NK-92 (cell line): ENCODE measurements around the gene HMBS.
"Not testable (repeated sequence)": the region's sequence is repeated elsewhere in the genome, so short reads cannot be mapped to it uniquely, and the experiment has no call there.

Source experiments
- DNase-seq: peaks from one replicate; lab custom pipeline; 2025; ENCODE audit not compliant: unreplicated experiment; lab: John Stamatoyannopoulos, UW

Gene HMBS

GRCh38 chr11:119100994-119101758, 16.5 kb downstream of the HMBS start:
- DNase-seq, result no peak

- no peak for DNase-seq
These were observed 17.2 kb downstream of the HMBS start, which contains the start of gene DPAGT1 for GRCh38 chr11:119101759-119102423. Gene DPAGT1 (minus strand): TSS chr11:119101853. CDS start chr11:119101655, 198 bp downstream.

- DNase-seq, result not testable (repeated sequence)
These were observed 18.5 kb downstream of the HMBS start for GRCh38 chr11:119103161-119103664.

- DNase-seq, result no peak
These were observed 19.1 kb downstream of the HMBS start for GRCh38 chr11:119103793-119104192.

GRCh38 chr11:119106564-119107537, 22.2 kb downstream of the HMBS start, which contains the start of gene C2CD2L:
Gene C2CD2L (plus strand): TSS chr11:119107344. CDS start chr11:119107742, 398 bp downstream.
- DNase-seq, result peak; percentile 64

- DNase-seq, result no peak
These were observed 23.0 kb downstream of the HMBS start for GRCh38 chr11:119107538-119108145.

GRCh38 chr11:119108146-119108856, 23.6 kb downstream of the HMBS start:
- DNase-seq, result no peak

- DNase-seq, result no peak
These were observed 24.2 kb downstream of the HMBS start for GRCh38 chr11:119108857-119109221.

- DNase-seq, result no peak
These were observed 25.2 kb downstream of the HMBS start for GRCh38 chr11:119109843-119110242.

- DNase-seq, result no peak
These were observed 25.8 kb downstream of the HMBS start for GRCh38 chr11:119110439-119110838.

GRCh38 chr11:119111361-119111925, 26.8 kb downstream of the HMBS start:
- DNase-seq, result no peak

GRCh38 chr11:119112314-119113020, 27.8 kb downstream of the HMBS start:
- DNase-seq, result no peak

- no peak for DNase-seq
These were observed 29.0 kb downstream of the HMBS start for GRCh38 chr11:119113716-119114115.

- no peak for DNase-seq
These were observed 29.7 kb downstream of the HMBS start for GRCh38 chr11:119114351-119114750.

- no peak for DNase-seq
These were observed 31.0 kb downstream of the HMBS start for GRCh38 chr11:119115484-119116234.

- DNase-seq, result no peak
These were observed 31.5 kb downstream of the HMBS start for GRCh38 chr11:119116235-119116594.

- DNase-seq, result no peak
These were observed 31.9 kb downstream of the HMBS start for GRCh38 chr11:119116601-119117000.

GRCh38 chr11:119117004-119117706, 32.5 kb downstream of the HMBS start:
- DNase-seq, result no peak
